T-helper 1 cell treated with Interleukin-12 subunit alpha and Interleukin-12 subunit beta and Interleukin-4 antibody, amounts not matched to agents 30 μg/mL and 1 μg/mL, for 36 hours (primary cell): Measurements from ENCODE around the gene NUP50.

ENCODE experiments used
- H3K27ac Mint-ChIP-seq: one replicate; pipeline ENCODE4 v1.8.0; 2021; ENCODE audit warnings: mild to moderate bottlenecking, mixed read lengths
- H3K27me3 Mint-ChIP-seq: one replicate; pipeline ENCODE4 v1.8.0; 2021; ENCODE audit warnings: low read depth, mixed read lengths
- H3K36me3 Mint-ChIP-seq: one replicate; pipeline ENCODE4 v1.8.0; 2021; ENCODE audit warnings: low read depth, mixed read lengths
- H3K4me1 Mint-ChIP-seq: one replicate; pipeline ENCODE4 v1.8.0; 2021; ENCODE audit warnings: low read depth, mixed read lengths
- H3K4me3 Mint-ChIP-seq: one replicate; pipeline ENCODE4 v1.8.0; 2021; ENCODE audit warnings: mild to moderate bottlenecking, moderate library complexity, mixed read lengths
- H3K9me3 Mint-ChIP-seq: one replicate; pipeline ENCODE4 v1.8.0; 2021; ENCODE audit warnings: mixed read lengths

NUP50 gene

DNA sequence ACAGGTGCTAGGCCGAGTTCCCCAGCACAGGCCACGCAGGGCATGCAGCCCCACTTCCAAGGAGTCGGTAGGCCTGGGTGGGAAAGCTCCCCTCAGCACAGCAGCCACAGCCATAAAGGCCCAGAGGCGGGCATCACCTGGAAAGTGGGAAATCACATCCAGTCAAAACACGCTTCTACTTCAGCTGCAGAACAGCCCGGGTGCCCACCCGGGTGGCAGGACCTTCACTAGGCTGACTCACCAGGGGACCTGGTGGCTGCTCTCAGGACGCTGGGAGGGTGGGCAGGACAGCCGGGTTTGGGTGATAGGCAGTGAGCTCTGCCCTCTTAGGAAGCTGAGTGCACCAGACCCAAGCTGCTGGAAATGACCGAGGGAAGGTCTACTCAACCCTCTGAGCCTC, 69.7 kb downstream of the NUP50 start:
- no peaks in the 10 kb centered on the region for H3K4me1 Mint-ChIP-seq
- H3K27me3 Mint-ChIP-seq: no peaks in the 10 kb centered on the region
- H3K9me3 Mint-ChIP-seq: no peaks in the 10 kb centered on the region
- H3K36me3 Mint-ChIP-seq: no peaks in the 10 kb centered on the region
- H3K4me3 Mint-ChIP-seq: no peak overlapping the region
- H3K27ac Mint-ChIP-seq: no peak overlapping the region

GRCh38 chr22:45233827-45234226, 70.1 kb downstream of the NUP50 start:
- H3K4me1 Mint-ChIP-seq: no peaks in the 10 kb centered on the region
- H3K4me3 Mint-ChIP-seq: no peak overlapping the region
- H3K9me3 Mint-ChIP-seq: no peaks in the 10 kb centered on the region
- no peaks in the 10 kb centered on the region for H3K27me3 Mint-ChIP-seq
- no peak overlapping the region for H3K27ac Mint-ChIP-seq
- no peaks in the 10 kb centered on the region for H3K36me3 Mint-ChIP-seq

- H3K9me3 Mint-ChIP-seq: no peaks in the 10 kb centered on the region
- no peak overlapping the region for H3K27ac Mint-ChIP-seq
- H3K27me3 Mint-ChIP-seq: no peaks in the 10 kb centered on the region
- H3K4me3 Mint-ChIP-seq: no peak overlapping the region
- H3K36me3 Mint-ChIP-seq: no peaks in the 10 kb centered on the region
- H3K4me1 Mint-ChIP-seq: peaks cover 7% of the 10 kb centered on the region
These were observed 71.5 kb downstream of the NUP50 start for GRCh38 chr22:45235101-45235777.

DNA sequence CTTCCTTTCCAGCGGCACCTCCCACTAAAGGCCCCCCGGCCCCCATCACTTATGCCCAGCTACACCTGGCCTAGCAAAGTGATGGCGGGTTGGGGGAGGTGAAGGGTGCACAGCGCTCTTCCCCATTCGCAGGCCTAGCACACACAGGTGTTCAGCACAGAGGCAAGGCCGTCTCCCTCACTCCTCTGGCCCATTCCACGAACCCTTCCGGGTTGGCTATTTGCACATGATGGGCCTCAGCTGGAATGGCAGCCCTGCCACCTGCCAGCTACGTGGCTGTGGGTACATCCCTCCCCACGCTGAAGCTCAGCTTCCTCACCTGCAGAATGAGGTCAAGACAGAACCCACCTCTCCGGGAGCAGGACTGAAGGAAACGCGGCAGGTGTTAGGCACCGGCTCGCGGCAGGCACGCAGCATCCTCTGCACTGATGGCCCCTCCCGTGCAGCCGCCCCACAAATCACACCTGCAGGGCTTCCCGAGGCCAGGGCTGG, 72.2 kb downstream of the NUP50 start:
- Mint-ChIP-seq H3K27me3 (no peaks in the 10 kb centered on the region), H3K36me3 (no peaks in the 10 kb centered on the region), H3K27ac (no peak overlapping the region), H3K4me3 (no peak overlapping the region), H3K4me1 (peaks cover 7% of the 10 kb centered on the region), H3K9me3 (no peaks in the 10 kb centered on the region)

DNA sequence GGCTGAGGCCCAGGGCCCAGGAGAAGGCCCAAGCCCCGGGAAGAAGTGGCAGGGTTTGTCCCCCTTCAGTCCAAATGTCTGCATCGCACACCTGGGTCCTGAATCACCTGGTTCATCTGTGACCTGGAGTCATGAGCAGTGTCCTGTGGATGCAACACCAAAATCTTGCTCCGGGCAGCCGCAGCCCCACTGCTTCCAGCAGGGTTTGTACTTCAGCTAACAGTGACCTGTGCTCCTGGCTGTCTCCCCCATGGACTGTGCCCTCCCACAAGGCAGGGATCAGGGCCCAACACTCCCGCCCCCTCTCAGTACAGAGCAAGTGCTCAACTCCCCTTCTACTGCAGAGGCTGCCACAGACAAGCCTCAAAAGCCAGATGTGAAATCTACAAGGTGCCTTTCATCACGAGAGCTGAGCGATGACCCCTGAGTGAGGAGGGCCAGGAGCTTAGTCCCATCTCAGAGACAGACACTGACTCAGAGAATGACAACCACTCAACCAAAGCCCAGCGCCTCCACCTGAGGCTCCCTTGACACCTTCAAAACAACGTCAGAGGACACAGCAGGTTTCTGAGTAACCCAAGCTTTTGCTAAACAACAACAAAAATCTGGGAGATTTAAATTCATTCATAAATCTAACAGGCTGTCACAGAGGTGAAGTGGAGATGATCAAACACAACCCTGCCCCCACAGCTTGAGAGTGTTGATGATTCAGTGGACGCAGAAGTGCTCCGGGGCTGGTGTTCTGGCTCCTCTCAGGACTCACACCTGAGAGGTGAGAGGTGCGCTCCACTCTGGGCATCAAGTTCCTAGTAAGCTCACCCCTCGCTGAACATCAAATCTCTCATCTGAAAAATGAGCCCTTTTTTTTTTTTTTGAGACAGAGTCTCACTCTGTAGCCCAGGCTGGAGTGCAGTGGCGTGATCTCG, 73.6 kb downstream of the NUP50 start:
- H3K27ac Mint-ChIP-seq: no peak overlapping the region
- peaks cover 10% of the 10 kb centered on the region for H3K4me1 Mint-ChIP-seq
- H3K27me3 Mint-ChIP-seq: no peaks in the 10 kb centered on the region
- H3K36me3 Mint-ChIP-seq: no peaks in the 10 kb centered on the region
- H3K4me3 Mint-ChIP-seq: no peak overlapping the region
- no peaks in the 10 kb centered on the region for H3K9me3 Mint-ChIP-seq
